ENCODE measurements around the gene DTYMK. TPM values are rescaled to one million over a fixed set of nuclear protein-coding genes. Genes with fewer than 3 reads are reported as not detected.
A peak's percentile ranks its signal among the peaks of the same experiment; 100 is the strongest.

The DTYMK gene
- total and polyA plus RNA-seq, 5 experiments from 2014 or later: 19.8 to 40.7 (median 36.3) TPM

GRCh38 chr2:241678784-241679540, 7.7 kb downstream of the DTYMK start:
- Mint-ChIP-seq H3K27ac (peak overlapping the region in 1 of 10 donors; percentile 31), H3K4me1 (peaks cover 0 to 5% (median 2%) of the 10 kb centered on the region in 4 donors), H3K36me3 (peaks cover 0 to 43% (median 0%) of the 10 kb centered on the region in 3 donors), H3K9me3 (no peaks in the 10 kb centered on the region), H3K4me3 (no peak overlapping the region), H3K27me3 (no peaks in the 10 kb centered on the region)
- POLR2A ChIA-PET: interaction anchor here (1.8 kb wide), 1 partner anchor 23 kb away, joined by 5 read pairs; the partner anchor contains the start of gene ING5
- ATAC-seq: no peak
- no peak for DNase-seq

- POLR2A ChIA-PET: no interaction called here
- Mint-ChIP-seq H3K4me1 (peaks cover 0 to 8% (median 6%) of the 10 kb centered on the region in 4 donors), H3K27me3 (no peaks in the 10 kb centered on the region), H3K9me3 (no peaks in the 10 kb centered on the region), H3K4me3 (no peak overlapping the region), H3K36me3 (peaks cover 0 to 41% (median 0%) of the 10 kb centered on the region in 3 donors), H3K27ac (peak overlapping the region in 1 of 10 donors; percentile 7)
- ATAC-seq: no peak
- DNase-seq: no peak
These were observed 8.3 kb downstream of the DTYMK start for GRCh38 chr2:241678307-241678706.

- Mint-ChIP-seq H3K27me3 (no peaks in the 10 kb centered on the region), H3K4me3 (no peak overlapping the region), H3K36me3 (peaks cover 0 to 42% (median 0%) of the 10 kb centered on the region in 3 donors), H3K9me3 (no peaks in the 10 kb centered on the region), H3K4me1 (peaks cover 0 to 9% (median 4%) of the 10 kb centered on the region in 4 donors), H3K27ac (no peak overlapping the region)
- ATAC-seq: no peak
- POLR2A ChIA-PET: no interaction called here
- no peak for DNase-seq
These were observed 9.2 kb downstream of the DTYMK start for GRCh38 chr2:241677392-241677791.

- H3K27me3 Mint-ChIP-seq: no peaks in the 10 kb centered on the region
- POLR2A ChIA-PET: no interaction called here
- no peak for ATAC-seq
- H3K9me3 Mint-ChIP-seq: no peaks in the 10 kb centered on the region
- peaks cover 0 to 45% (median 0%) of the 10 kb centered on the region in 3 donors for H3K36me3 Mint-ChIP-seq
- peaks cover 0 to 9% (median 4%) of the 10 kb centered on the region in 4 donors for H3K4me1 Mint-ChIP-seq
- no peak overlapping the region for H3K4me3 Mint-ChIP-seq
- DNase-seq: no peak
- no peak overlapping the region for H3K27ac Mint-ChIP-seq
These were observed 9.9 kb downstream of the DTYMK start for GRCh38 chr2:241676665-241677064.

- POLR2A ChIA-PET: no interaction called here
- Mint-ChIP-seq H3K9me3 (no peaks in the 10 kb centered on the region), H3K4me3 (no peak overlapping the region), H3K27me3 (no peaks in the 10 kb centered on the region), H3K27ac (no peak overlapping the region), H3K4me1 (peaks cover 0 to 9% (median 4%) of the 10 kb centered on the region in 4 donors), H3K36me3 (peaks cover 0 to 47% (median 0%) of the 10 kb centered on the region in 3 donors)
- DNase-seq (no peak), ATAC-seq (no peak)
These were observed 10.7 kb downstream of the DTYMK start for GRCh38 chr2:241675885-241676284.

- Mint-ChIP-seq H3K4me3 (no peak overlapping the region), H3K36me3 (peaks cover 0 to 44% (median 3%) of the 10 kb centered on the region in 3 donors), H3K27ac (peak overlapping the region in 4 of 10 donors; percentile 43 to 73 (median 48)), H3K4me1 (peaks cover 0 to 9% (median 2%) of the 10 kb centered on the region in 4 donors), H3K9me3 (no peaks in the 10 kb centered on the region), H3K27me3 (no peaks in the 10 kb centered on the region)
- DNase-seq (no peak), ATAC-seq (no peak)
- POLR2A ChIA-PET: no interaction called here
These were observed 12.6 kb downstream of the DTYMK start for GRCh38 chr2:241673797-241674725.

GRCh38 chr2:241673189-241673663, 13.4 kb downstream of the DTYMK start:
- DNase-seq (no peak), ATAC-seq (no peak)
- H3K9me3 Mint-ChIP-seq: no peaks in the 10 kb centered on the region
- H3K27me3 Mint-ChIP-seq: no peaks in the 10 kb centered on the region
- peaks cover 0 to 51% (median 3%) of the 10 kb centered on the region in 3 donors for H3K36me3 Mint-ChIP-seq
- peak overlapping the region in 4 of 10 donors; percentile 48 to 78 (median 65) for H3K27ac Mint-ChIP-seq
- POLR2A ChIA-PET: no interaction called here
- H3K4me3 Mint-ChIP-seq: no peak overlapping the region
- peaks cover 0 to 9% (median 2%) of the 10 kb centered on the region in 4 donors for H3K4me1 Mint-ChIP-seq

GRCh38 chr2:241672243-241673188, 14.1 kb downstream of the DTYMK start:
- Mint-ChIP-seq H3K27me3 (no peaks in the 10 kb centered on the region), H3K36me3 (peaks cover 0 to 53% (median 3%) of the 10 kb centered on the region in 3 donors), H3K27ac (no peak overlapping the region), H3K9me3 (no peaks in the 10 kb centered on the region), H3K4me1 (peaks cover 0 to 9% (median 2%) of the 10 kb centered on the region in 4 donors), H3K4me3 (no peak overlapping the region)
- ATAC-seq (no peak), DNase-seq (no peak)
- POLR2A ChIA-PET: no interaction called here

- Mint-ChIP-seq H3K4me3 (no peak overlapping the region), H3K9me3 (no peaks in the 10 kb centered on the region), H3K27ac (no peak overlapping the region), H3K4me1 (peaks cover 0 to 9% (median 2%) of the 10 kb centered on the region in 4 donors), H3K36me3 (peaks cover 0 to 50% (median 3%) of the 10 kb centered on the region in 3 donors), H3K27me3 (no peaks in the 10 kb centered on the region)
- DNase-seq (no peak), ATAC-seq (no peak)
- POLR2A ChIA-PET: interaction anchor here (0.6 kb wide), 1 partner anchor 26 kb away, joined by 3 read pairs; no protein-coding TSS in a partner anchor
These were observed 15.0 kb downstream of the DTYMK start for GRCh38 chr2:241671457-241672240.

GRCh38 chr2:241670333-241671110, 16.1 kb downstream of the DTYMK start:
- DNase-seq: no peak
- peaks cover 0 to 10% (median 3%) of the 10 kb centered on the region in 4 donors for H3K4me1 Mint-ChIP-seq
- peaks cover 0 to 58% (median 3%) of the 10 kb centered on the region in 3 donors for H3K36me3 Mint-ChIP-seq
- POLR2A ChIA-PET: interaction anchor here (0.6 kb wide), 1 partner anchor 27 kb away, joined by 3 read pairs; no protein-coding TSS in a partner anchor
- H3K4me3 Mint-ChIP-seq: no peak overlapping the region
- H3K9me3 Mint-ChIP-seq: no peaks in the 10 kb centered on the region
- no peak for ATAC-seq
- H3K27me3 Mint-ChIP-seq: no peaks in the 10 kb centered on the region
- peak overlapping the region in 2 of 10 donors; percentile 31 to 78 for H3K27ac Mint-ChIP-seq

All from naive thymus-derived CD8-positive, alpha-beta T cell (primary cell).